Measurements from ENCODE around the gene SF1. TPM values are rescaled to one million over a fixed set of nuclear protein-coding genes. Genes with fewer than 3 reads are reported as not detected.
A peak's percentile ranks its signal among the peaks of the same experiment; 100 is the strongest.
"Not testable (repeated sequence)": the region's sequence is repeated elsewhere in the genome, so short reads cannot be mapped to it uniquely, and the experiment has no call there.

Gene SF1
- total and polyA plus RNA-seq, 4 experiments from 2014 or later = 48.3 to 832 (median 481) TPM

GRCh38 chr11:64815433-64815832, 37.1 kb upstream of the SF1 start:
- H3K36me3 Mint-ChIP-seq; intact Hi-C loops (cut with micrococcal nuclease); DNase-seq; H3K4me1 Mint-ChIP-seq; H3K4me3 ChIP-seq (ENCODE audit: low read length in 2 of 2); H3K9me3 ChIP-seq (ENCODE audit: control insufficient read depth in 1 of 2, low read length in 2 of 2); H3K9me3 Mint-ChIP-seq; H3K4me3 Mint-ChIP-seq; H3K36me3 ChIP-seq (ENCODE audit: insufficient read depth, low read length); H3K27me3 Mint-ChIP-seq; H3K27ac ChIP-seq (ENCODE audit: low read depth, low read length); H3K4me1 ChIP-seq (ENCODE audit: insufficient read depth, low read length); H3K27me3 ChIP-seq (ENCODE audit: insufficient read depth, low read length): not testable (repeated sequence)
- ChIA-PET POLR2A (ENCODE audit: partially characterized antibody) (interaction anchor here (0.6 kb wide), 1 partner anchor 157 kb away, joined by 3 read pairs; no protein-coding TSS in a partner anchor), CTCF (ENCODE audit: partially characterized antibody) (interaction anchor here (1.1 kb wide), 1 partner anchor 24 kb away, joined by 3 read pairs; no protein-coding TSS in a partner anchor)
- H3K27ac Mint-ChIP-seq = peak overlapping the region in 1 of 7 donors; percentile 49

DNA sequence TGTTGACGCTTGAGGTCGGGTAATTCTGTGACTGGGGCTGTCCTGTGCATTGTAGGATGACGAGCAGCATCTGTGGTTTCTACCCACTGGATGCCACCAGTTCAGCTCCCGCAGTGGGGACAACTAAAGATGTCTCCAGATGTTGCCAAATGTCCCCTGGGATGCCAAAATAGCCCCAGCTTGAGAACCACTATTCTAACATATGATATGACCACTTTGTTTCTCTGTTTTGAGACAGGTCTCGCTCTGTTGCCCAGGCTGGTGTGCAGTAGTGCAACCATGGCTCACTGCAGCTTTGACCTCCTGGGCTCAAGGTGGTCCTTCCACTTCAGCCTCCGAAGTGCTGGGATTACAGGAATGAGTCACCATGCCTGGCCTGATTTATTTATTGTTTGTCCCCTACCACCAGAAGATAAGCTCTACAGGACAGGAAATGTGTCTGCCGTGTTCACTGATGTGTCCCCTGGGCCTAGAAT, 36.4 kb upstream of the SF1 start:
- Histone ChIP-seq H3K36me3 (ENCODE audit: insufficient read depth, low read length) (no peaks in the 10 kb centered on the region), H3K27me3 (ENCODE audit: insufficient read depth, low read length) (no peaks in the 10 kb centered on the region), H3K9me3 (ENCODE audit: control insufficient read depth in 1 of 2, low read length in 2 of 2) (no peaks in the 10 kb centered on the region), H3K27ac (ENCODE audit: low read depth, low read length) (no peak overlapping the region), H3K4me1 (ENCODE audit: insufficient read depth, low read length) (peaks cover 1% of the 10 kb centered on the region), H3K4me3 (ENCODE audit: low read length in 2 of 2) (no peak overlapping the region)
- POLR2A ChIA-PET (ENCODE audit: partially characterized antibody) = no interaction called here
- no peaks in the 10 kb centered on the region for H3K9me3 Mint-ChIP-seq
- no peak overlapping the region for H3K27ac Mint-ChIP-seq
- DNase-seq = no peak
- H3K4me3 Mint-ChIP-seq = no peak overlapping the region
- CTCF ChIA-PET (ENCODE audit: partially characterized antibody) = interaction anchor here (0.6 kb wide), 2 partner anchors 280 to 1486 kb away, joined by 3 to 4 read pairs; no protein-coding TSS in a partner anchor
- peaks cover 3 to 14% (median 9%) of the 10 kb centered on the region in 4 donors for H3K4me1 Mint-ChIP-seq
- intact Hi-C loops (cut with micrococcal nuclease) = no loop called here
- no peaks in the 10 kb centered on the region for H3K27me3 Mint-ChIP-seq
- H3K36me3 Mint-ChIP-seq = peaks cover 0 to 6% of the 10 kb centered on the region in 2 donors

DNA sequence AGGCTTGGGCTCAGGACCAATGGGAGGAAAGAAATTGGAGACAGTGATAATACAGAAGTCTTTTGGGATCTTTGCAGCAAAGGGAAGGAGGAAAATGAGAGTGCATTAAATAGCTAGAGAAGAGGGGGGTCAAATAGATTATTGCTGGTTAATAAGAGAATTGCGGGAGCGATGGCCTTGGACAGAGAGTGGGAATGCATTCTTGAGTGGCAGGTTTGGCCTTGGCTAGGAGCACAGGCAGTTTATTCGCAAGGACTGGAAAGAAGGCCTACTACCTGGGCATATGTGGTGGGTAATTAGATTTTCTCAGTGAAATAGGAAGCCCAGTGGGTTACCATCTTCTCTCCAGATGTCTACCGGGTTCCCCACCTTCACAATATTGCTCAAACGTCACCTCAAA, 35.5 kb upstream of the SF1 start:
- Mint-ChIP-seq H3K27ac (no peak overlapping the region), H3K9me3 (no peaks in the 10 kb centered on the region), H3K4me3 (no peak overlapping the region), H3K27me3 (no peaks in the 10 kb centered on the region), H3K36me3 (peaks cover 0 to 9% of the 10 kb centered on the region in 2 donors), H3K4me1 (peaks cover 9 to 20% (median 15%) of the 10 kb centered on the region in 4 donors)
- intact Hi-C loops (cut with micrococcal nuclease) = no loop called here
- no peak overlapping the region for H3K4me3 ChIP-seq (ENCODE audit: low read length in 2 of 2)
- no peak for DNase-seq
- no peaks in the 10 kb centered on the region for H3K36me3 ChIP-seq (ENCODE audit: insufficient read depth, low read length)
- H3K4me1 ChIP-seq (ENCODE audit: insufficient read depth, low read length) = peaks cover 10% of the 10 kb centered on the region
- no peaks in the 10 kb centered on the region for H3K9me3 ChIP-seq (ENCODE audit: control insufficient read depth in 1 of 2, low read length in 2 of 2)
- no peak overlapping the region for H3K27ac ChIP-seq (ENCODE audit: low read depth, low read length)
- H3K27me3 ChIP-seq (ENCODE audit: insufficient read depth, low read length) = no peaks in the 10 kb centered on the region
- ChIA-PET POLR2A (ENCODE audit: partially characterized antibody) (no interaction called here), CTCF (ENCODE audit: partially characterized antibody) (interaction anchor here (1.4 kb wide), 1 partner anchor 33 kb away, joined by 4 read pairs; no protein-coding TSS in a partner anchor)

DNA sequence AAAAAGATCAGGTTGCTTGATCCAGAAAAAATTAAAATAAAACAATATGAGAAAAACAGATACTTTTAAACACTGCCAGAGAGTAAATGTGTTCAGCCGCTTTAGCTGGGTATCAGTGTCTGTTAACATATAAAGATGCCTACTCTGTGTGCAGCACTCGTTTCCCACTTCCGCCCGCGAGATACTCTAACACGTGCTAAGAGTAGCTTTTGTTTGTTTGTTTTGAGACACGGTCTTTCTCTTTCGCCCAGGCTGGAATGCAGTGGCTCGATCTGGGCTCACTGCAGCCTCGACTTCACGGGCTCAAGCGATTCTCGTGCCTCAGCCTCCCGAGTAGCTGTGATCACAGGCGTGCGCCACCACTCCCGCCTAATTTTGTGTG, 32.5 kb upstream of the SF1 start:
- Histone ChIP-seq H3K9me3 (ENCODE audit: control insufficient read depth in 1 of 2, low read length in 2 of 2) (no peaks in the 10 kb centered on the region), H3K36me3 (ENCODE audit: insufficient read depth, low read length) (peaks cover 3% of the 10 kb centered on the region), H3K27ac (ENCODE audit: low read depth, low read length) (peak overlapping the region; percentile 79), H3K4me3 (ENCODE audit: low read length in 2 of 2) (peak overlapping the region in 1 of 2 donors; percentile 96), H3K4me1 (ENCODE audit: insufficient read depth, low read length) (peaks cover 12% of the 10 kb centered on the region), H3K27me3 (ENCODE audit: insufficient read depth, low read length) (no peaks in the 10 kb centered on the region)
- no peaks in the 10 kb centered on the region for H3K9me3 Mint-ChIP-seq
- ChIA-PET POLR2A (ENCODE audit: partially characterized antibody) (interaction anchor here (0.6 to 4.1 kb wide), 23 partner anchors 9 to 625 kb away, joined by 3 to 53 read pairs (median 4); partner anchors contain the start of genes CDC42BPG, EHD1, MAP4K2 and PPP2R5B), CTCF (ENCODE audit: partially characterized antibody) (interaction anchor here (1.1 to 1.6 kb wide), 6 partner anchors 10 to 122 kb away, joined by 3 to 5 read pairs (median 4); partner anchors contain the start of gene CDC42BPG)
- peaks cover 9 to 31% (median 19%) of the 10 kb centered on the region in 4 donors for H3K4me1 Mint-ChIP-seq
- peaks cover 11 to 19% of the 10 kb centered on the region in 2 donors for H3K36me3 Mint-ChIP-seq
- H3K27ac Mint-ChIP-seq = peak overlapping the region; percentile 78 to 97 (median 95)
- no peaks in the 10 kb centered on the region for H3K27me3 Mint-ChIP-seq
- peak in 4 of 5 donors; percentile 65 to 81 (median 72) for DNase-seq
- intact Hi-C loops (cut with micrococcal nuclease) = loop anchor here (1.0 to 2.0 kb wide), 2 partner anchors 33 to 34 kb away; partner anchors contain the start of genes CDC42BPG and SF1
- peak overlapping the region; percentile 92 to 99 (median 95) for H3K4me3 Mint-ChIP-seq

GRCh38 chr11:64810271-64810890, 32.0 kb upstream of the SF1 start, which contains the start of gene MEN1:
TSS of gene MEN1 (minus strand) at chr11:64810551. CDS start at chr11:64810109, 442 bp downstream.
- Mint-ChIP-seq H3K27ac (peak within 1 kb of the TSS; percentile 78 to 97 (median 95)), H3K27me3 (no peaks in the 10 kb centered on the region), H3K4me1 (peaks cover 9 to 31% (median 19%) of the 10 kb centered on the region in 4 donors), H3K9me3 (no peaks in the 10 kb centered on the region), H3K36me3 (peaks cover 11 to 23% of the 10 kb centered on the region in 2 donors), H3K4me3 (peak within 1 kb of the TSS; percentile 92 to 99 (median 95))
- intact Hi-C loops (cut with micrococcal nuclease) = loop anchor here (1.0 to 2.0 kb wide), 2 partner anchors 32 to 34 kb away; partner anchors contain the start of genes CDC42BPG and SF1
- Histone ChIP-seq H3K4me3 (ENCODE audit: low read length in 2 of 2) (peak within 1 kb of the TSS; percentile 73 to 96), H3K9me3 (ENCODE audit: control insufficient read depth in 1 of 2, low read length in 2 of 2) (no peaks in the 10 kb centered on the region), H3K27me3 (ENCODE audit: insufficient read depth, low read length) (no peaks in the 10 kb centered on the region), H3K27ac (ENCODE audit: low read depth, low read length) (peak within 1 kb of the TSS; percentile 79), H3K4me1 (ENCODE audit: insufficient read depth, low read length) (peaks cover 12% of the 10 kb centered on the region), H3K36me3 (ENCODE audit: insufficient read depth, low read length) (peaks cover 7% of the 10 kb centered on the region)
- POLR2A ChIA-PET (ENCODE audit: partially characterized antibody) = interaction anchor here (0.8 to 4.1 kb wide), 26 partner anchors 9 to 492 kb away, joined by 3 to 53 read pairs (median 4); partner anchors contain the start of genes CDC42BPG, EHD1, MAP4K2 and PPP2R5B
- CTCF ChIA-PET (ENCODE audit: partially characterized antibody) = interaction anchor here (1.1 to 1.6 kb wide), 6 partner anchors 10 to 122 kb away, joined by 3 to 5 read pairs (median 4); partner anchors contain the start of gene CDC42BPG
- peak; percentile 76 to 86 (median 80) for DNase-seq

GRCh38 chr11:64809781-64810241, 31.5 kb upstream of the SF1 start:
- no peak for DNase-seq
- H3K4me3 Mint-ChIP-seq = peak overlapping the region; percentile 92 to 99 (median 95)
- ChIA-PET CTCF (ENCODE audit: partially characterized antibody) (interaction anchor here (1.0 to 1.6 kb wide), 3 partner anchors 22 to 78 kb away, joined by 3 to 5 read pairs (median 4); no protein-coding TSS in a partner anchor), POLR2A (ENCODE audit: partially characterized antibody) (interaction anchor here (1.0 to 4.1 kb wide), 10 partner anchors 10 to 69 kb away, joined by 3 to 53 read pairs (median 4); partner anchors contain the start of genes EHD1, RASGRP2 and SF1)
- Histone ChIP-seq H3K4me1 (ENCODE audit: insufficient read depth, low read length) (peaks cover 12% of the 10 kb centered on the region), H3K9me3 (ENCODE audit: control insufficient read depth in 1 of 2, low read length in 2 of 2) (no peaks in the 10 kb centered on the region), H3K27me3 (ENCODE audit: insufficient read depth, low read length) (no peaks in the 10 kb centered on the region), H3K36me3 (ENCODE audit: insufficient read depth, low read length) (peaks cover 9% of the 10 kb centered on the region), H3K4me3 (ENCODE audit: low read length in 2 of 2) (peak overlapping the region; percentile 73 to 96), H3K27ac (ENCODE audit: low read depth, low read length) (peak overlapping the region; percentile 79)
- peaks cover 11 to 23% of the 10 kb centered on the region in 2 donors for H3K36me3 Mint-ChIP-seq
- peak overlapping the region; percentile 78 to 97 (median 93) for H3K27ac Mint-ChIP-seq
- intact Hi-C loops (cut with micrococcal nuclease) = loop anchor here (1.0 to 2.0 kb wide), 2 partner anchors 32 to 35 kb away; partner anchors contain the start of genes CDC42BPG and SF1
- H3K27me3 Mint-ChIP-seq = no peaks in the 10 kb centered on the region
- peaks cover 9 to 31% (median 19%) of the 10 kb centered on the region in 4 donors for H3K4me1 Mint-ChIP-seq
- no peaks in the 10 kb centered on the region for H3K9me3 Mint-ChIP-seq
